GM12878 (cell line): ENCODE measurements around the gene PLEKHA6. TPM values are rescaled to one million over a fixed set of nuclear protein-coding genes. Genes with fewer than 3 reads are reported as not detected.

Experiments
- ATAC-seq: fragments of 200-7000 bp; cut with Tn5 transposase; 3 replicates; pipeline ENCODE4 v1.9.1; 2020; ENCODE audit warnings: mild to moderate bottlenecking, moderate library complexity
- BruUV-seq: library from RNA; stranded (reverse); fragments of 400-500 nt; replicated peaks from 2 replicates; lab custom pipeline; 2021; lab: Mats Ljungman, UMichigan
- CTCF ChIA-PET: fragments of 300-600 bp; sonication (Branson Sonifier 250); formaldehyde crosslinking; extraction: SDS; loops from one replicate; lab custom pipeline; 2021; ENCODE audit warnings: inconsistent platforms; lab: Yijun Ruan, JAX
- POLR2A ChIA-PET: fragments of 350-600 bp; formaldehyde crosslinking; extraction: SDS; loops from one replicate; lab custom pipeline; 2021; ENCODE audit warnings: inconsistent platforms; lab: Charles Lee
- RAD21 ChIA-PET: fragments of 300-600 bp; sonication (Branson Sonifier 250); formaldehyde crosslinking; loops from one replicate; lab custom pipeline; 2023; ENCODE audit warnings: antibody characterized with exemption; ENCODE audit not compliant: unreplicated experiment; lab: Charles Lee
- SMC1A ChIA-PET: fragments of 300-600 bp; sonication (Branson Sonifier 250); formaldehyde crosslinking; loops from one replicate; lab custom pipeline; 2023; ENCODE audit not compliant: unreplicated experiment, uncharacterized antibody; lab: Charles Lee
- DNase-seq: peaks from one replicate; pipeline ENCODE4 v3.0.0-alpha.2; 2011; ENCODE audit warnings: low read depth, low spot score
- FAIRE-seq: peaks from 3 replicates; lab custom pipeline; 2011; peaks lifted over from hg19 to GRCh38; lab: Jason Lieb, UNC
- H2AFZ ChIP-seq: 2 replicates; pipeline ENCODE4 v1.6.0; 2011; ENCODE audit warnings: low read depth, low read length, control low read depth; ENCODE audit not compliant: control insufficient read depth
- H3K27ac ChIP-seq: 2 replicates; pipeline ENCODE4 v1.5.1; 2011; ENCODE audit warnings: control low read depth; ENCODE audit not compliant: control insufficient read depth, insufficient read depth
- H3K27me3 ChIP-seq, 2 experiments: replicated peaks in 1 of 2; 2 replicates each; pipeline versions ENCODE4 v1.6.0 to v1.6.1; 2011; ENCODE audit warnings: low read length in 1 of 2; ENCODE audit not compliant: control insufficient read depth in 2 of 2, insufficient read depth in 2 of 2
- H3K36me3 ChIP-seq, 2 experiments: 2 replicates each; pipeline ENCODE4 v1.5.1; 2011; ENCODE audit warnings: low read length in 1 of 2; ENCODE audit not compliant: control insufficient read depth in 2 of 2, insufficient read depth in 2 of 2
- H3K4me1 ChIP-seq: 2 replicates; pipeline ENCODE4 v1.6.1; 2011; ENCODE audit warnings: mild to moderate bottlenecking, low read length, moderate library complexity, mixed read lengths; ENCODE audit not compliant: control insufficient read depth, insufficient read depth
- H3K4me2 ChIP-seq: 2 replicates; pipeline ENCODE4 v1.6.0; 2011; ENCODE audit warnings: control low read depth; ENCODE audit not compliant: control insufficient read depth, insufficient read depth
- H3K4me3 ChIP-seq: fragments of 200-600 bp; sonication (generic); 2 replicates; pipeline ENCODE4 v1.5.1; 2016
- H3K79me2 ChIP-seq: 2 replicates; pipeline ENCODE4 v1.6.0; 2011; ENCODE audit warnings: low read length; ENCODE audit not compliant: control insufficient read depth, insufficient read depth
- H3K9ac ChIP-seq: 2 replicates; pipeline ENCODE4 v1.8.0; 2011; ENCODE audit warnings: low read length, control low read depth, mixed read lengths; ENCODE audit not compliant: control insufficient read depth, insufficient read depth
- H3K9me3 ChIP-seq: replicated peaks from 3 replicates; pipeline ENCODE4 v1.5.1; 2011; ENCODE audit warnings: mild to moderate bottlenecking, low read length; ENCODE audit not compliant: control insufficient read depth, insufficient read depth
- H4K20me1 ChIP-seq: 2 replicates; pipeline ENCODE4 v1.6.0; 2011; ENCODE audit not compliant: control insufficient read depth, insufficient read depth
- DPF2 ChIP-seq: fragments of 450-650 bp; IDR thresholded peaks from 2 replicates; pipeline ENCODE4 v1.6.1; 2017; ENCODE audit warnings: mild to moderate bottlenecking
- ETV6 ChIP-seq, 2 experiments: fragments of 450-650 bp in 1 of 2; IDR thresholded peaks in 1 of 2; conservative IDR thresholded peaks in 1 of 2; 2 replicates each; pipeline ENCODE4 v1.6.1; 2014; ENCODE audit warnings: antibody characterized with exemption in 1 of 2, borderline replicate concordance in 1 of 2, low read depth in 1 of 2, mild to moderate bottlenecking in 1 of 2, moderate library complexity in 1 of 2
- TCF12 ChIP-seq: IDR thresholded peaks from 2 replicates; pipeline ENCODE4 v1.6.1; 2011; ENCODE audit warnings: low read depth, mild to moderate bottlenecking, low read length
- WGBS: methylation state at CpG from one replicate; pipeline ENCODE4 v1.1.6; 2016; ENCODE audit warnings: low lambda C conversion rate; ENCODE audit not compliant: insufficient replicate concordance, insufficient coverage; ENCODE audit errors: missing lambda C conversion rate; 5-methylcytosine and 5-hydroxymethylcytosine counted together
- in situ Hi-C: fragments of 300-500 bp; cut with MboI; formaldehyde crosslinking; loops from 9 replicates; pipeline ENCODE4 v1.14.3; 2018; ENCODE audit warnings: mixed read lengths
- intact Hi-C: fragments of 100-400 bp; cut with micrococcal nuclease; formaldehyde crosslinking; loops from one replicate; pipeline ENCODE4 v1.14.2; 2022; ENCODE audit not compliant: unreplicated experiment
- polyA plus RNA-seq, 11 experiments: library from polyadenylated mRNA; depleted of rRNA in 4 of 11; unstranded in 6 of 11; stranded (reverse) in 5 of 11; fragments of >200 nt; fragmentation: Nextera tagmentation in 4 of 11; fragmentation: Illumina TruSeq in 1 of 11; extraction: Ambion mirVana in 4 of 11; extraction: Trizol in 1 of 11; gene quantifications; 1 replicate in 1 of 11; 2 replicates in 10 of 11; pipeline versions ENCODE4 v1.2.1 to v1.2.3, GENCODE V29; 2011 to 2016; ENCODE audit warnings: inconsistent platforms in 2 of 11, missing spikeins in 2 of 11, low read depth in 1 of 11
- total RNA-seq, 4 experiments: library from RNA; depleted of rRNA in 3 of 4; stranded (reverse); fragments of >200 nt in 3 of 4; fragmentation: Illumina TruSeq in 1 of 4; extraction: Trizol in 1 of 4; gene quantifications; 2 replicates each; pipeline versions ENCODE4 v1.2.1 to v1.2.3, GENCODE V29; 2013 to 2021
- TF ChIP-seq, protein P1 (sequence below): fragments of 450-650 bp; conservative IDR thresholded peaks from 2 replicates; pipeline ENCODE4 v1.6.1; 2017; ENCODE audit warnings: mild to moderate bottlenecking, moderate library complexity
- TF ChIP-seq, protein P2 (sequence below): fragments of 450-650 bp; IDR thresholded peaks from 2 replicates; pipeline ENCODE4 v1.6.1; 2017; ENCODE audit warnings: low read depth, mild to moderate bottlenecking, moderate library complexity

Gene PLEKHA6
- total and polyA plus RNA-seq, 10 of the 15 experiments (the other 5 are each of a cell fraction or from before 2014, with no cell fraction given), result 0.04 to 0.81 (median 0.19) TPM; not detected in 4

DNA sequence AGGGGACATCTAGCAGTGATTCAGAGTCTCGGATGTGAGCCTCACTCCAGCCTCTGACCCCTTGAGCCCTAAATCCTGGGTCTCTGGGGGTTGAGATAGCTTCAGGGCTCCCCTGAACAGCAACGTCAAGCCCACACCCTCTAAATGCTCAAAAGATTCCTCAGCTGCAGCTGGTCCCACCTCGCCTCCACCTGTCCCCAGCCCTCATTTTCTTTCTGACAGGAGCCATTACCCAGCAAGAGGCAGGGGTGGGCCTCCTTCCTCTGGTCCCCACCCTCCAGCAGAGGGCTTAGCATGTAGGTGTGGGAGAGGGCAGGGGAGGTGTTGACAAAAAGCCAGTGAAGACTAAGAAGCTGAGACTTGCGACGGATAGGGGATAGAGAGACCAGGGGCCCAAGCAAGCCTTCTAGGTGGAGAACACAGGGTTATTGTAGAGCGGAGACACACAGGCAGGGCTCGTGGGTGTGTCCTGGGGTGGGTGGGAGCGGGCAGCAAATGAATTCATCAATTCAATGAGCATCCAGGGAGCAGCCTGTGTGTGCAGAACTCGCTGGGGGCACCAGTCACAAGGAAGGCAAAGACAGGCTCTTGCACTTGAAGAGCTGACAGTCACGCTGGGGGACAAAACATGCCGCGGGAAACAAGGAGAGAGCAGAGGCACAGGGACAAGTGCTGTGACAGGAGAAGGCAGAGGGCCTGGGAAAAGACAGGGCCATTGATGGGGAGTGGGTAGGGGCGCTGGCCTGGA, 97.0 kb downstream of the PLEKHA6 start:
- H3K4me1 ChIP-seq, result no peaks in the 10 kb centered on the region
- no peak for ATAC-seq
- no peak overlapping the region for H2AFZ ChIP-seq
- ChIA-PET RAD21 (interaction anchor here (1.6 to 4.8 kb wide), 2 partner anchors 25 to 99 kb away, joined by 3 to 57 read pairs; partner anchors contain the start of gene PLEKHA6), CTCF (interaction anchor here (0.7 to 5.5 kb wide), 3 partner anchors 100 to 136 kb away, joined by 3 to 24 read pairs (median 3); no protein-coding TSS in a partner anchor), POLR2A (interaction anchor here (0.6 kb wide), 1 partner anchor 52 kb away, joined by 4 read pairs; no protein-coding TSS in a partner anchor), SMC1A (interaction anchor here (1.4 to 8.4 kb wide), 2 partner anchors 31 to 99 kb away, joined by 3 to 86 read pairs; partner anchors contain the start of gene PLEKHA6)
- H3K4me2 ChIP-seq, result no peak overlapping the region
- H3K9ac ChIP-seq, result no peak overlapping the region
- FAIRE-seq, result no peak
- no peaks in the 10 kb centered on the region for H4K20me1 ChIP-seq
- H3K79me2 ChIP-seq, result no peaks in the 10 kb centered on the region
- no peaks in the 10 kb centered on the region for H3K36me3 ChIP-seq
- in situ Hi-C loops, result no loop called here
- 21% methylated on average over 13 of the region's 13 CpGs for WGBS
- no TSS peak for BruUV-seq
- no peak overlapping the region for H3K27ac ChIP-seq
- TF ChIP-seq ETV6 (conservative IDR thresholded peaks at IDR 0.05 in 1 of 2, IDR thresholded peaks at IDR 0.05 in 1 of 2; ENCODE audit: borderline replicate concordance in 1 of 2, low read depth in 1 of 2) (no peak), DPF2 (no peak), TCF12 (no peak)
- TF ChIP-seq, protein P1, sequence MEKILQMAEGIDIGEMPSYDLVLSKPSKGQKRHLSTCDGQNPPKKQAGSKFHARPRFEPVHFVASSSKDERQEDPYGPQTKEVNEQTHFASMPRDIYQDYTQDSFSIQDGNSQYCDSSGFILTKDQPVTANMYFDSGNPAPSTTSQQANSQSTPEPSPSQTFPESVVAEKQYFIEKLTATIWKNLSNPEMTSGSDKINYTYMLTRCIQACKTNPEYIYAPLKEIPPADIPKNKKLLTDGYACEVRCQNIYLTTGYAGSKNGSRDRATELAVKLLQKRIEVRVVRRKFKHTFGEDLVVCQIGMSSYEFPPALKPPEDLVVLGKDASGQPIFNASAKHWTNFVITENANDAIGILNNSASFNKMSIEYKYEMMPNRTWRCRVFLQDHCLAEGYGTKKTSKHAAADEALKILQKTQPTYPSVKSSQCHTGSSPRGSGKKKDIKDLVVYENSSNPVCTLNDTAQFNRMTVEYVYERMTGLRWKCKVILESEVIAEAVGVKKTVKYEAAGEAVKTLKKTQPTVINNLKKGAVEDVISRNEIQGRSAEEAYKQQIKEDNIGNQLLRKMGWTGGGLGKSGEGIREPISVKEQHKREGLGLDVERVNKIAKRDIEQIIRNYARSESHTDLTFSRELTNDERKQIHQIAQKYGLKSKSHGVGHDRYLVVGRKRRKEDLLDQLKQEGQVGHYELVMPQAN, result no peak
- TF ChIP-seq, protein P2, sequence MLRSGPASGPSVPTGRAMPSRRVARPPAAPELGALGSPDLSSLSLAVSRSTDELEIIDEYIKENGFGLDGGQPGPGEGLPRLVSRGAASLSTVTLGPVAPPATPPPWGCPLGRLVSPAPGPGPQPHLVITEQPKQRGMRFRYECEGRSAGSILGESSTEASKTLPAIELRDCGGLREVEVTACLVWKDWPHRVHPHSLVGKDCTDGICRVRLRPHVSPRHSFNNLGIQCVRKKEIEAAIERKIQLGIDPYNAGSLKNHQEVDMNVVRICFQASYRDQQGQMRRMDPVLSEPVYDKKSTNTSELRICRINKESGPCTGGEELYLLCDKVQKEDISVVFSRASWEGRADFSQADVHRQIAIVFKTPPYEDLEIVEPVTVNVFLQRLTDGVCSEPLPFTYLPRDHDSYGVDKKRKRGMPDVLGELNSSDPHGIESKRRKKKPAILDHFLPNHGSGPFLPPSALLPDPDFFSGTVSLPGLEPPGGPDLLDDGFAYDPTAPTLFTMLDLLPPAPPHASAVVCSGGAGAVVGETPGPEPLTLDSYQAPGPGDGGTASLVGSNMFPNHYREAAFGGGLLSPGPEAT, result no peak
- DNase-seq, result no peak
- intact Hi-C loops, result no loop called here
- no peaks in the 10 kb centered on the region for H3K9me3 ChIP-seq
- H3K27me3 ChIP-seq, result peaks cover 2 to 8% of the 10 kb centered on the region in 2 experiments; a peak in 3 of 4 replicates
- no peak overlapping the region for H3K4me3 ChIP-seq
